Kidney epithelial cell (primary cell): ENCODE measurements around the gene CDK5R2. TPM values are rescaled to one million over a fixed set of nuclear protein-coding genes. Genes with fewer than 3 reads are reported as not detected.

Experiments used
- DNase-seq: peaks from one replicate; pipeline ENCODE4 v3.0.0-alpha.2; 2010; ENCODE audit warnings: low read depth
- H3K27me3 ChIP-seq: 2 replicates; pipeline ENCODE4 v1.6.0; 2011; ENCODE audit warnings: low read length; ENCODE audit not compliant: control insufficient read depth, insufficient read depth
- H3K36me3 ChIP-seq: 2 replicates; pipeline ENCODE4 v1.5.1; 2011; ENCODE audit warnings: low read length; ENCODE audit not compliant: control insufficient read depth, insufficient read depth
- H3K4me3 ChIP-seq: 2 replicates; pipeline ENCODE4 v1.5.1; 2011; ENCODE audit warnings: low read depth, mild to moderate bottlenecking, control low read depth, low read length
- total RNA-seq: library from RNA; depleted of rRNA; stranded (reverse); fragments of >200 nt; gene quantifications from 2 replicates; pipeline ENCODE4 v1.2.3, GENCODE V29; 2015
- TF ChIP-seq, protein P1 (sequence below): IDR thresholded peaks from 2 replicates; pipeline ENCODE4 v1.5.1; 2011; ENCODE audit warnings: mild to moderate bottlenecking, moderate library complexity, low read length, control low read depth, inconsistent platforms; ENCODE audit not compliant: insufficient read depth, poor library complexity, severe bottlenecking

CDK5R2 gene
- total RNA-seq, 1 donor from 2014 or later, result 0.21 TPM

DNA sequence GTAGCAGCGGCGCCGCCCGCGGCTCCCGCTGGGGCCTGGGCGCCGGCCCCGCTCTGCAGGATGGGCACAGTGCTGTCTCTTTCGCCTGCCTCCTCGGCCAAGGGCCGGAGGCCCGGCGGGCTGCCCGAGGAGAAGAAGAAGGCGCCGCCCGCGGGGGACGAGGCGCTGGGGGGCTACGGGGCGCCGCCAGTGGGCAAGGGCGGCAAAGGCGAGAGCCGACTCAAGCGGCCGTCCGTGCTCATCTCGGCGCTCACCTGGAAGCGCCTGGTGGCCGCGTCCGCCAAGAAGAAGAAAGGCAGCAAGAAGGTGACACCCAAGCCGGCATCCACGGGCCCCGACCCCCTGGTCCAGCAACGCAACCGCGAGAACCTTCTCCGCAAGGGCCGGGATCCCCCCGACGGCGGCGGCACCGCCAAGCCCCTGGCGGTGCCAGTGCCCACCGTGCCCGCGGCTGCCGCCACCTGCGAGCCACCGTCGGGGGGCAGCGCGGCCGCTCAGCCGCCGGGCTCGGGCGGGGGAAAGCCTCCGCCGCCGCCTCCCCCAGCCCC is 369 bp downstream of the CDK5R2 start:
- H3K36me3 ChIP-seq, result no peaks in the 10 kb centered on the region
- H3K4me3 ChIP-seq, result peak overlapping the region; percentile 20
- TF ChIP-seq, protein P1, sequence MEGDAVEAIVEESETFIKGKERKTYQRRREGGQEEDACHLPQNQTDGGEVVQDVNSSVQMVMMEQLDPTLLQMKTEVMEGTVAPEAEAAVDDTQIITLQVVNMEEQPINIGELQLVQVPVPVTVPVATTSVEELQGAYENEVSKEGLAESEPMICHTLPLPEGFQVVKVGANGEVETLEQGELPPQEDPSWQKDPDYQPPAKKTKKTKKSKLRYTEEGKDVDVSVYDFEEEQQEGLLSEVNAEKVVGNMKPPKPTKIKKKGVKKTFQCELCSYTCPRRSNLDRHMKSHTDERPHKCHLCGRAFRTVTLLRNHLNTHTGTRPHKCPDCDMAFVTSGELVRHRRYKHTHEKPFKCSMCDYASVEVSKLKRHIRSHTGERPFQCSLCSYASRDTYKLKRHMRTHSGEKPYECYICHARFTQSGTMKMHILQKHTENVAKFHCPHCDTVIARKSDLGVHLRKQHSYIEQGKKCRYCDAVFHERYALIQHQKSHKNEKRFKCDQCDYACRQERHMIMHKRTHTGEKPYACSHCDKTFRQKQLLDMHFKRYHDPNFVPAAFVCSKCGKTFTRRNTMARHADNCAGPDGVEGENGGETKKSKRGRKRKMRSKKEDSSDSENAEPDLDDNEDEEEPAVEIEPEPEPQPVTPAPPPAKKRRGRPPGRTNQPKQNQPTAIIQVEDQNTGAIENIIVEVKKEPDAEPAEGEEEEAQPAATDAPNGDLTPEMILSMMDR, result no peak
- H3K27me3 ChIP-seq, result peaks cover 76% of the 10 kb centered on the region
- DNase-seq, result no peak

DNA sequence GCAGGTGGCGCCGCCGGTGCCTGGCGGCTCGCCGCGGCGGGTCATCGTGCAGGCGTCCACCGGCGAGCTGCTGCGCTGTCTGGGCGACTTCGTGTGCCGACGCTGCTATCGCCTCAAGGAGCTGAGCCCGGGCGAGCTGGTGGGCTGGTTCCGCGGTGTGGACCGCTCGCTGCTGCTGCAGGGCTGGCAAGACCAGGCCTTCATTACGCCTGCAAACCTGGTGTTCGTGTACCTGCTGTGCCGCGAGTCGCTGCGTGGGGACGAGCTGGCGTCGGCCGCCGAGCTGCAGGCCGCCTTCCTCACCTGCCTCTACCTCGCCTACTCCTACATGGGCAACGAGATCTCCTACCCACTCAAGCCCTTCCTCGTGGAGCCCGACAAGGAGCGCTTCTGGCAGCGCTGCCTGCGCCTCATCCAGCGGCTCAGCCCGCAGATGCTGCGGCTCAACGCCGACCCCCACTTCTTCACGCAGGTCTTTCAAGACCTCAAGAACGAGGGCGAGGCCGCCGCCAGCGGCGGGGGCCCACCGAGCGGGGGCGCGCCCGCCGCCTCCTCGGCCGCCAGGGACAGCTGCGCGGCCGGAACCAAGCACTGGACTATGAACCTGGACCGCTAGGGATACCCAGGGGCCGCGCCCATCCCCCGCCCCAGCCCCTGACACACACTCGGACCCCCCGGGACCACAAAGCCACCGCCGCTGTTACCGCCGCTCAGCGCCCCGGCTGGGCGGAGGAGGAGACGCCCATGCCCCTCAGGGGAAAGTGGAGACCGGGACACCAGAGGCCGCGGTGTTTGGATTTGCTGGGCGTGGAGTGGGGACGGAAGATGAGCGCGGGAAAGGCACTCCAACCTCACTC is 1.1 kb downstream of the CDK5R2 start:
- TF ChIP-seq, protein P1, result no peak
- H3K27me3 ChIP-seq, result peaks cover 70% of the 10 kb centered on the region

DNA sequence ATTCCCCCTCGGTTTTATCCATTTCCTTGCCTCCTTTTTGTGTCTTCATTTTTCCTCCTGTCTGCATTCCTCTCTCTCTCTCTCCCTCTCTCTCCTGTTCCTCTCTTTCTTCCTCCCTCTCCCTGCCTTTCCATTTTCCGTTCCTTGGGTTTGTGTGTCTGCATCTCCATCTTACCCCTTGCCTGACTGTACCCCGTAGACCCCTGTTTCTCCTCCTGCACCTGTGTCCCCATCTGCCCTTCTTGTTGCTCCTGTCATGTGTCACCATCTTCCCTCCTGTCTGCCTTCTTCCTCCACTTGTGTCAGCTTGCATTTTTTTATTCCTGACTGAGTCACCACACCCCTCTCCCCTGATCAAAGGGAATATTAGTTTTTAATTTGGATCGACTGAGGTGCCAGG is 1.8 kb downstream of the CDK5R2 start:
- peaks cover 67% of the 10 kb centered on the region for H3K27me3 ChIP-seq
- TF ChIP-seq, protein P1, result no peak
- H3K4me3 ChIP-seq, result no peak overlapping the region

More for the DNA sequence above, 1.1 kb downstream of the CDK5R2 start:
- DNase-seq, result no peak
- H3K4me3 ChIP-seq, result no peak overlapping the region
- no peaks in the 10 kb centered on the region for H3K36me3 ChIP-seq

DNA sequence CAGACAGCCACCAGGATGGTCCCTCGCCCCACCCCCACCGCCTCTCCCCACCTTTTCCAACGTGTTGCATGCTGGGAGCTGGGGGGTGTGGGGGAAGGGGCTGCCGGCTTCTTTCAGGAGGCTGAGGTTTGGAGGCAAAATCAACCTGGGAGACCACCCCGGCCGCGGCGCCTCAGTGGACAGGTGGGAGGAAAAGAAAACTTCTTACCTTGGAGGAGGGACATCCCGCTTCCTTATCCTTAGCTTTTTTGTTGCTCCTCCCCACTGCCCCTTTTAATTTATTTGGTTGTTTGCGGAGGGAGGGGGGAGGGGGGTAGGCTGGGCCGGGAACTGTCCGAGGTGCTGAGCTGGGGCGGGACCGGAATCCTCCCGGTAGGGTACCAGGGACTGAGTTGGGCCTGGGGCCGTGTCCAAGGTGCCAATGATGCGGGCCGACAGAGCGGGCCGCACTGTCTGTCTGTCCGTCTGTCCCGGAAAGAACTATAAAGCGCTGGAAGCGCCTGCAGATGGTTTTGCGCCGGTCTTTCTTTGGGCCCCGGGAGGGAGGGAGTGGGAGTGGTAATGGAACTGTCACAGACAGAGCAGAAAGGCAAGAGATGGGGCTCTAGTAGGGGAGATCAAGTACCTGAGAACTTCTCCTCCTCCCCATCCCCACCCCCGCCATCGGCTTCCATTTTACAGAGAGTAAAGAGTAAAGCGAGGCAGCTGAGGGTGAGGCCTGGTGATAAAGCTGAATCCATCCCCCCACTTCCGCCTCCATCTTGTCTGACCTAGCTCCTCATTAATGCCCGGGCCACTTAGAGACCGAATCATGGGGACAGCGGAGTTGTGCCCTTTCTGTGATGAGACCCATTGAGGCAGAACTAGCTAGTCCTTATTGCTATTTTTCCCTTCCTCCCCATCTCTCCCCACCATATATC is 2.4 kb downstream of the CDK5R2 start:
- H3K4me3 ChIP-seq, result no peak overlapping the region
- no peaks in the 10 kb centered on the region for H3K36me3 ChIP-seq
- H3K27me3 ChIP-seq, result peaks cover 61% of the 10 kb centered on the region
- TF ChIP-seq, protein P1, result no peak
- no peak for DNase-seq

More for the DNA sequence above, 1.8 kb downstream of the CDK5R2 start:
- no peak for DNase-seq
- H3K36me3 ChIP-seq, result no peaks in the 10 kb centered on the region

DNA sequence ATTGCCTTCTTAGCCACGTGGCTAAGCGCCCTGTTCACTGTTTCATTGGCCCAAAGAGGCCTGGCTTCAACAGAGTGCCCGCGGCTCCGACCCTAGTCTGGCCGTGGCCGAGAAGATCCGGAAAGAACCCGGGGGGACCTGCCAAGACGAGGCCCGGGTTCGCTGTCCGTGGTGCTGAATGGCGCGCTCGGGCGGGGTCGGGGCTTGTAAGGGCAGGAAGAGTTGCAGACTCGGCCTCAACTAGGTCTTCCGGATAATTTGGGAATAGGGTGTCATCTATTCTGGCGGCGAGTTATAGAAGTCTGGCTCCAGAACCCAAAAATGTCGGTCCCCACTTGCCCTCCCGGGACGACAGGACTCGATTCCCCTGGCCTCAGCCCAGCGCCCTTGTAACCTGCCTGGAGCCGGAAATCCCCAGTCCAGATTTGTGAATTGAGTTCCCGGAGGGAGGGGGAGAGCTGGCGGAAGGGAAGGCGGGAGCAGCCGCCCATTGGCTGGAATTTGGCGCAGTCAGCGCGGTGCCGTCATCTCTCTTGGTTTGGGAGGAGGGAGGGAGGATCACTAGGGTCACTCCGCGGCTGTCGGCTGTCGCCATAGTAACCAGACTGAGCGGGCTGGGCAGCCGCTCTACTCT is 3.5 kb downstream of the CDK5R2 start:
- Histone ChIP-seq H3K36me3 (no peaks in the 10 kb centered on the region), H3K4me3 (no peak overlapping the region), H3K27me3 (peaks cover 56% of the 10 kb centered on the region)
- TF ChIP-seq, protein P1, result no peak
- peak; percentile 51 for DNase-seq
